Measurements from ENCODE around the gene AKR1C4.

DNA sequence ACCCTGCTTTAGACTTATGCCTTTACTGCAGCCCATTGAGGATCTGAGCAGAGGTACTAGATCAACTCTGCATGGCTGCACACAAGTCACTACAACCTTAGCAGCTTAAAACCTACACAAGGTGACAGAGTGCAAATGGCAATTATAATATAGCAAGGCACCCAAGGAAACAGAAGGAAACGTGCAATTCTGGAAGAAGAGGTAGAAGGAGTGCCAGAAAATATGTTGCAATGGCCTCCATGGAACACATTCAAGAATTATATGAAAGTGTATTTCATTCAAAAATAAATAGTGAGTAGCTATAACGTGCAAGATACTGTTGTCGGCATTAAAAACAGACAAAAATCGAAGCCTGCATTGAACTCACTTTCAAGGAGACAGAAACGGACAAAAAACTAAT, 8.8 kb upstream of the AKR1C4 start:
- TF ChIP-seq POLR2AphosphoS5 (IDR thresholded peaks at IDR 0.05; ENCODE audit: low read depth, low read length): no peak
- TF ChIP-seq TAF1 (IDR thresholded peaks at IDR 0.05; ENCODE audit: borderline replicate concordance, insufficient read depth, low read length): no peak
- no peak for TF ChIP-seq FOXP2 (optimal IDR thresholded peaks at IDR 0.05; ENCODE audit: borderline replicate concordance, extremely low read depth, extremely low read length, insufficient read depth)
- TF ChIP-seq, protein P1, sequence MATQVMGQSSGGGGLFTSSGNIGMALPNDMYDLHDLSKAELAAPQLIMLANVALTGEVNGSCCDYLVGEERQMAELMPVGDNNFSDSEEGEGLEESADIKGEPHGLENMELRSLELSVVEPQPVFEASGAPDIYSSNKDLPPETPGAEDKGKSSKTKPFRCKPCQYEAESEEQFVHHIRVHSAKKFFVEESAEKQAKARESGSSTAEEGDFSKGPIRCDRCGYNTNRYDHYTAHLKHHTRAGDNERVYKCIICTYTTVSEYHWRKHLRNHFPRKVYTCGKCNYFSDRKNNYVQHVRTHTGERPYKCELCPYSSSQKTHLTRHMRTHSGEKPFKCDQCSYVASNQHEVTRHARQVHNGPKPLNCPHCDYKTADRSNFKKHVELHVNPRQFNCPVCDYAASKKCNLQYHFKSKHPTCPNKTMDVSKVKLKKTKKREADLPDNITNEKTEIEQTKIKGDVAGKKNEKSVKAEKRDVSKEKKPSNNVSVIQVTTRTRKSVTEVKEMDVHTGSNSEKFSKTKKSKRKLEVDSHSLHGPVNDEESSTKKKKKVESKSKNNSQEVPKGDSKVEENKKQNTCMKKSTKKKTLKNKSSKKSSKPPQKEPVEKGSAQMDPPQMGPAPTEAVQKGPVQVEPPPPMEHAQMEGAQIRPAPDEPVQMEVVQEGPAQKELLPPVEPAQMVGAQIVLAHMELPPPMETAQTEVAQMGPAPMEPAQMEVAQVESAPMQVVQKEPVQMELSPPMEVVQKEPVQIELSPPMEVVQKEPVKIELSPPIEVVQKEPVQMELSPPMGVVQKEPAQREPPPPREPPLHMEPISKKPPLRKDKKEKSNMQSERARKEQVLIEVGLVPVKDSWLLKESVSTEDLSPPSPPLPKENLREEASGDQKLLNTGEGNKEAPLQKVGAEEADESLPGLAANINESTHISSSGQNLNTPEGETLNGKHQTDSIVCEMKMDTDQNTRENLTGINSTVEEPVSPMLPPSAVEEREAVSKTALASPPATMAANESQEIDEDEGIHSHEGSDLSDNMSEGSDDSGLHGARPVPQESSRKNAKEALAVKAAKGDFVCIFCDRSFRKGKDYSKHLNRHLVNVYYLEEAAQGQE (IDR thresholded peaks at IDR 0.05; ENCODE audit: insufficient read depth in 1 of 2, low read depth in 2 of 2, low read length in 2 of 2): no peak
